ENCODE measurements around the gene NSD1. TPM values are rescaled to one million over a fixed set of nuclear protein-coding genes. Genes with fewer than 3 reads are reported as not detected.
"Not testable (repeated sequence)": the region's sequence is repeated elsewhere in the genome, so short reads cannot be mapped to it uniquely, and the experiment has no call there.

The NSD1 gene
- total RNA-seq, 1 experiment from 2014 or later = 30.3 TPM

GRCh38 chr5:177126771-177127170 is 6.8 kb upstream of the NSD1 start:
- no peak for DNase-seq (ENCODE audit: low spot score)

GRCh38 chr5:177128551-177128981 is 5.0 kb upstream of the NSD1 start:
- DNase-seq (ENCODE audit: low spot score) = peak; percentile 66

GRCh38 chr5:177130211-177131018 is 3.2 kb upstream of the NSD1 start:
- DNase-seq (ENCODE audit: low spot score) = no peak

- DNase-seq (ENCODE audit: low spot score) = no peak
These were observed 2.6 kb upstream of the NSD1 start for GRCh38 chr5:177131019-177131320.

- no peak for DNase-seq (ENCODE audit: low spot score)
These were observed 2.0 kb upstream of the NSD1 start for GRCh38 chr5:177131352-177132135.

- DNase-seq (ENCODE audit: low spot score) = no peak
These were observed 1.2 kb upstream of the NSD1 start for GRCh38 chr5:177132136-177133095.

- no peak for DNase-seq (ENCODE audit: low spot score)
These were observed 502 bp downstream of the NSD1 start for GRCh38 chr5:177133853-177134696.

- DNase-seq (ENCODE audit: low spot score) = no peak
These were observed 1.2 kb downstream of the NSD1 start for GRCh38 chr5:177134697-177135225.

- DNase-seq (ENCODE audit: low spot score) = no peak
These were observed 6.7 kb downstream of the NSD1 start for GRCh38 chr5:177140312-177140711.

- no peak for DNase-seq (ENCODE audit: low spot score)
These were observed 7.9 kb downstream of the NSD1 start for GRCh38 chr5:177141496-177141895.

GRCh38 chr5:177142098-177142611 is 8.6 kb downstream of the NSD1 start:
- no peak for DNase-seq (ENCODE audit: low spot score)

GRCh38 chr5:177142778-177143177 is 9.2 kb downstream of the NSD1 start:
- no peak for DNase-seq (ENCODE audit: low spot score)

- no peak for DNase-seq (ENCODE audit: low spot score)
These were observed 13.5 kb downstream of the NSD1 start for GRCh38 chr5:177146891-177147638.

- DNase-seq (ENCODE audit: low spot score) = not testable (repeated sequence)
These were observed 16.5 kb downstream of the NSD1 start for GRCh38 chr5:177150061-177150460.

- no peak for DNase-seq (ENCODE audit: low spot score)
These were observed 20.6 kb downstream of the NSD1 start for GRCh38 chr5:177154003-177154643.

- DNase-seq (ENCODE audit: low spot score) = no peak
These were observed 28.8 kb downstream of the NSD1 start for GRCh38 chr5:177162379-177162778.

- DNase-seq (ENCODE audit: low spot score) = no peak
These were observed 29.9 kb downstream of the NSD1 start for GRCh38 chr5:177163500-177163899.

- DNase-seq (ENCODE audit: low spot score) = no peak
These were observed 35.7 kb downstream of the NSD1 start for GRCh38 chr5:177169271-177169670.

- DNase-seq (ENCODE audit: low spot score) = no peak
These were observed 38.4 kb downstream of the NSD1 start for GRCh38 chr5:177171961-177172360.
